ENCODE measurements around the gene BOD1.

BOD1 gene

GRCh38 chr5:173623296-173623771, 6.9 kb upstream of the BOD1 start:
- DNase-seq: no peak
- in situ Hi-C loops (cut with HindIII; ENCODE audit: low pct_ligation_motif_present, low pct_unique_long_range_greater_than_20kb, low sequenced_read_pairs): loop anchor here (25.0 kb wide), 1 partner anchor 689 kb away; no protein-coding TSS in a partner anchor

- in situ Hi-C loops (cut with HindIII; ENCODE audit: low pct_ligation_motif_present, low pct_unique_long_range_greater_than_20kb, low sequenced_read_pairs): loop anchor here (25.0 kb wide), 1 partner anchor 690 kb away; no protein-coding TSS in a partner anchor
- DNase-seq: no peak
Observed at GRCh38 chr5:173622183-173623047, 6.0 kb upstream of the BOD1 start.

GRCh38 chr5:173620784-173621183, 4.3 kb upstream of the BOD1 start:
- in situ Hi-C loops (cut with HindIII; ENCODE audit: low pct_ligation_motif_present, low pct_unique_long_range_greater_than_20kb, low sequenced_read_pairs): loop anchor here (25.0 kb wide), 1 partner anchor 692 kb away; no protein-coding TSS in a partner anchor

GRCh38 chr5:173618927-173619519, 2.6 kb upstream of the BOD1 start:
- in situ Hi-C loops (cut with HindIII; ENCODE audit: low pct_ligation_motif_present, low pct_unique_long_range_greater_than_20kb, low sequenced_read_pairs): loop anchor here (25.0 kb wide), 1 partner anchor 693 kb away; no protein-coding TSS in a partner anchor
- peak; percentile 53 for DNase-seq

More at GRCh38 chr5:173620784-173621183, 4.3 kb upstream of the BOD1 start:
- no peak for DNase-seq

- in situ Hi-C loops (cut with HindIII; ENCODE audit: low pct_ligation_motif_present, low pct_unique_long_range_greater_than_20kb, low sequenced_read_pairs): loop anchor here (25.0 kb wide), 1 partner anchor 696 kb away; no protein-coding TSS in a partner anchor
- peak; percentile 75 for DNase-seq
Observed at GRCh38 chr5:173615884-173616576, 420 bp downstream of the BOD1 start.

- in situ Hi-C loops (cut with HindIII; ENCODE audit: low pct_ligation_motif_present, low pct_unique_long_range_greater_than_20kb, low sequenced_read_pairs): loop anchor here (25.0 kb wide), 1 partner anchor 698 kb away; no protein-coding TSS in a partner anchor
- DNase-seq: no peak
Observed at GRCh38 chr5:173614591-173614990, 1.9 kb downstream of the BOD1 start.

- no peak for DNase-seq
- in situ Hi-C loops (cut with HindIII; ENCODE audit: low pct_ligation_motif_present, low pct_unique_long_range_greater_than_20kb, low sequenced_read_pairs): loop anchor here (25.0 kb wide), 1 partner anchor 699 kb away; no protein-coding TSS in a partner anchor
Observed at GRCh38 chr5:173613433-173614159, 2.9 kb downstream of the BOD1 start.

- in situ Hi-C loops (cut with HindIII; ENCODE audit: low pct_ligation_motif_present, low pct_unique_long_range_greater_than_20kb, low sequenced_read_pairs): loop anchor here (25.0 kb wide), 1 partner anchor 699 kb away; no protein-coding TSS in a partner anchor
- no peak for DNase-seq
Observed at GRCh38 chr5:173612948-173613347, 3.5 kb downstream of the BOD1 start.

GRCh38 chr5:173611706-173612105, 4.7 kb downstream of the BOD1 start:
- no peak for DNase-seq
- in situ Hi-C loops (cut with HindIII; ENCODE audit: low pct_ligation_motif_present, low pct_unique_long_range_greater_than_20kb, low sequenced_read_pairs): loop anchor here (25.0 kb wide), 1 partner anchor 701 kb away; no protein-coding TSS in a partner anchor

- in situ Hi-C loops (cut with HindIII; ENCODE audit: low pct_ligation_motif_present, low pct_unique_long_range_greater_than_20kb, low sequenced_read_pairs): loop anchor here (25.0 kb wide), 1 partner anchor 708 kb away; no protein-coding TSS in a partner anchor
- DNase-seq: no peak
Observed at GRCh38 chr5:173604141-173604540, 12.3 kb downstream of the BOD1 start.

- in situ Hi-C loops (cut with HindIII; ENCODE audit: low pct_ligation_motif_present, low pct_unique_long_range_greater_than_20kb, low sequenced_read_pairs): loop anchor here (25.0 kb wide), 1 partner anchor 710 kb away; no protein-coding TSS in a partner anchor
- DNase-seq: no peak
Observed at GRCh38 chr5:173602423-173602822, 14.0 kb downstream of the BOD1 start.

GRCh38 chr5:173598686-173599085, 17.8 kb downstream of the BOD1 start:
- no peak for DNase-seq
- in situ Hi-C loops (cut with HindIII; ENCODE audit: low pct_ligation_motif_present, low pct_unique_long_range_greater_than_20kb, low sequenced_read_pairs): no loop called here

- no peak for DNase-seq
- in situ Hi-C loops (cut with HindIII; ENCODE audit: low pct_ligation_motif_present, low pct_unique_long_range_greater_than_20kb, low sequenced_read_pairs): no loop called here
Observed at GRCh38 chr5:173597304-173597703, 19.1 kb downstream of the BOD1 start.

GRCh38 chr5:173595841-173596240, 20.6 kb downstream of the BOD1 start:
- no peak for DNase-seq
- in situ Hi-C loops (cut with HindIII; ENCODE audit: low pct_ligation_motif_present, low pct_unique_long_range_greater_than_20kb, low sequenced_read_pairs): no loop called here

GRCh38 chr5:173594061-173594460, 22.4 kb downstream of the BOD1 start:
- no peak for DNase-seq
- in situ Hi-C loops (cut with HindIII; ENCODE audit: low pct_ligation_motif_present, low pct_unique_long_range_greater_than_20kb, low sequenced_read_pairs): no loop called here

GRCh38 chr5:173592050-173592669, 24.3 kb downstream of the BOD1 start:
- in situ Hi-C loops (cut with HindIII; ENCODE audit: low pct_ligation_motif_present, low pct_unique_long_range_greater_than_20kb, low sequenced_read_pairs): no loop called here
- DNase-seq: peak; percentile 9

- in situ Hi-C loops (cut with HindIII; ENCODE audit: low pct_ligation_motif_present, low pct_unique_long_range_greater_than_20kb, low sequenced_read_pairs): no loop called here
- DNase-seq: no peak
Observed at GRCh38 chr5:173591056-173591514, 25.4 kb downstream of the BOD1 start.

All from ACHN (cell line).